Endothelial cell of umbilical vein (primary cell): ENCODE data around the gene STX4. TPM values are rescaled to one million over a fixed set of nuclear protein-coding genes. Genes with fewer than 3 reads are reported as not detected.

ENCODE experiments used
- BruUV-seq: library from RNA; stranded (reverse); fragments of 400-500 nt; replicated peaks from 2 replicates; lab custom pipeline; 2021; lab: Mats Ljungman, UMichigan
- CTCF ChIA-PET: fragments of 300-600, 350-600 bp; sonication (Branson Sonifier 250); formaldehyde crosslinking; loops from one replicate; lab custom pipeline; 2021; ENCODE audit warnings: antibody characterized with exemption, inconsistent platforms; lab: Charles Lee
- POLR2A ChIA-PET: fragments of 300-600, 350-600 bp; sonication (Branson Sonifier 250); formaldehyde crosslinking; loops from one replicate; lab custom pipeline; 2021; ENCODE audit warnings: antibody characterized with exemption, inconsistent platforms; lab: Charles Lee
- DNase-seq: peaks from one replicate; pipeline ENCODE4 v3.0.0-alpha.2; 2011; ENCODE audit warnings: low read depth, low spot score
- FAIRE-seq: peaks from 2 replicates; lab custom pipeline; 2011; peaks lifted over from hg19 to GRCh38; lab: Jason Lieb, UNC
- H2AFZ ChIP-seq: 2 replicates; pipeline ENCODE4 v1.6.0; 2012; ENCODE audit warnings: low read depth, low read length, control low read depth, inconsistent platforms
- H3K27ac ChIP-seq: 2 replicates; pipeline ENCODE4 v1.5.1; 2011; ENCODE audit warnings: low read depth, mild to moderate bottlenecking, control low read depth, low read length, moderate library complexity; ENCODE audit not compliant: insufficient read depth
- H3K27me3 ChIP-seq, 2 experiments: 2 replicates each; pipeline versions ENCODE4 v1.6.0 to v1.6.1; 2011; ENCODE audit warnings: low read length in 2 of 2, mixed read lengths in 1 of 2; ENCODE audit not compliant: control insufficient read depth in 2 of 2, insufficient read depth in 2 of 2
- H3K36me3 ChIP-seq, 2 experiments: 2 replicates in 1 of 2; 3 replicates in 1 of 2; pipeline ENCODE4 v1.5.1; 2011; ENCODE audit warnings: low read length in 2 of 2, mild to moderate bottlenecking in 1 of 2, moderate library complexity in 1 of 2; ENCODE audit not compliant: control insufficient read depth in 2 of 2, insufficient read depth in 2 of 2; ENCODE audit errors: extremely low read depth in 1 of 2
- H3K4me1 ChIP-seq: 3 replicates; pipeline ENCODE4 v1.5.1; 2011; ENCODE audit warnings: mild to moderate bottlenecking, low read length; ENCODE audit not compliant: control insufficient read depth, insufficient read depth; ENCODE audit errors: extremely low read depth
- H3K4me2 ChIP-seq: 2 replicates; pipeline ENCODE4 v1.6.1; 2011; ENCODE audit warnings: low read length, control low read depth, mixed read lengths; ENCODE audit not compliant: insufficient read depth
- H3K4me3 ChIP-seq, 3 experiments: fragments of 200-600 bp in 1 of 3; sonication (generic), shearing (Covaris generic) in 1 of 3; replicated peaks in 1 of 3; 2 replicates each; pipeline ENCODE4 v1.5.1; 2011 to 2016; ENCODE audit warnings: control low read depth in 3 of 3, low read length in 3 of 3, mild to moderate bottlenecking in 2 of 3, inconsistent platforms in 1 of 3, low read depth in 1 of 3, moderate library complexity in 1 of 3; ENCODE audit not compliant: insufficient read depth in 1 of 3
- H3K79me2 ChIP-seq: 2 replicates; pipeline ENCODE4 v1.6.0; 2012; ENCODE audit warnings: low read length, inconsistent platforms; ENCODE audit not compliant: control insufficient read depth, insufficient read depth
- H3K9ac ChIP-seq: replicated peaks from 2 replicates; pipeline ENCODE3; 2011; ENCODE audit warnings: low read length, control low read depth; ENCODE audit not compliant: insufficient read depth; ENCODE audit errors: extremely low read depth
- H3K9me1 ChIP-seq: replicated peaks from 3 replicates; pipeline ENCODE4 v1.6.0; 2011; ENCODE audit warnings: mild to moderate bottlenecking, low read length; ENCODE audit not compliant: control insufficient read depth, insufficient read depth; ENCODE audit errors: extremely low read depth
- H3K9me3 ChIP-seq: replicated peaks from 2 replicates; pipeline ENCODE4 v1.5.1; 2012; ENCODE audit warnings: low read length, inconsistent platforms; ENCODE audit not compliant: control insufficient read depth, insufficient read depth
- H4K20me1 ChIP-seq: replicated peaks from 2 replicates; pipeline ENCODE3; 2011; ENCODE audit warnings: mild to moderate bottlenecking, low read length; ENCODE audit not compliant: control insufficient read depth, insufficient read depth; ENCODE audit errors: extremely low read depth
- CTCF ChIP-seq, 2 donors: IDR thresholded peaks; 1 replicate in 1 of 2; 2 replicates in 1 of 2; pipeline ENCODE4 v1.5.1; 2011; ENCODE audit warnings: low read length in 2 of 2, mild to moderate bottlenecking in 2 of 2, moderate library complexity in 2 of 2, control low read depth in 1 of 2, inconsistent platforms in 1 of 2, low read depth in 1 of 2; ENCODE audit not compliant: insufficient read depth in 1 of 2; ENCODE audit errors: extremely low read depth in 1 of 2
- EZH2 ChIP-seq: IDR thresholded peaks from 2 replicates; pipeline ENCODE4 v1.6.1; 2012; ENCODE audit warnings: borderline replicate concordance, low read depth, mild to moderate bottlenecking, moderate library complexity, low read length, inconsistent platforms; ENCODE audit not compliant: severe bottlenecking
- FOS ChIP-seq: IDR thresholded peaks from 2 replicates; pipeline ENCODE4 v1.6.1; 2011; ENCODE audit warnings: mild to moderate bottlenecking, low read length, moderate library complexity, borderline replicate concordance; ENCODE audit not compliant: insufficient read depth
- GATA2 ChIP-seq: IDR thresholded peaks from 2 replicates; pipeline ENCODE4 v1.7.0; 2011; ENCODE audit warnings: low read depth, mild to moderate bottlenecking, moderate library complexity, mixed read lengths, low read length; ENCODE audit not compliant: insufficient read length, insufficient read depth
- JUN ChIP-seq: IDR thresholded peaks from 2 replicates; pipeline ENCODE4 v1.6.1; 2011; ENCODE audit warnings: borderline replicate concordance, low read depth; ENCODE audit not compliant: insufficient read length, insufficient read depth
- MAX ChIP-seq: IDR thresholded peaks from 2 replicates; pipeline ENCODE4 v1.6.1; 2011; ENCODE audit not compliant: insufficient read depth, insufficient read length
- MYC ChIP-seq: IDR thresholded peaks from one replicate; pipeline ENCODE4 v1.6.1; 2011; ENCODE audit warnings: mild to moderate bottlenecking, low read depth, low read length
- POLR2A ChIP-seq: IDR thresholded peaks from 2 replicates; pipeline ENCODE4 v1.6.1; 2012; ENCODE audit warnings: low read depth, mild to moderate bottlenecking, control low read depth, low read length
- POLR2AphosphoS5 ChIP-seq: IDR thresholded peaks from 2 replicates; pipeline ENCODE4 v1.6.1; 2012; ENCODE audit warnings: low read depth, mild to moderate bottlenecking, control low read depth, low read length, moderate library complexity; ENCODE audit not compliant: insufficient read depth
- dilution Hi-C: fragments of 300-500 bp; cut with MboI; formaldehyde crosslinking; loops from one replicate; pipeline ENCODE4 v1.15.0; 2019; ENCODE audit warnings: low sequenced_read_pairs; ENCODE audit not compliant: extremely low pct_ligation_motif_present
- intact Hi-C: fragments of 100-400 bp; cut with micrococcal nuclease; formaldehyde crosslinking; loops from one replicate; pipeline ENCODE4 v1.10.0; 2022
- polyA plus RNA-seq, 4 experiments: library from polyadenylated mRNA; depleted of rRNA in 3 of 4; stranded (reverse) in 3 of 4; unstranded in 1 of 4; fragments of >200 nt; gene quantifications; 2 replicates each; pipeline versions ENCODE4 v1.2.1 to v1.2.3, GENCODE V29; 2011 to 2012; ENCODE audit warnings: missing spikeins in 1 of 4
- total RNA-seq: library from RNA; stranded (reverse); gene quantifications from 2 replicates; pipeline ENCODE4 v1.2.3, GENCODE V29; 2021

The STX4 gene
- total and polyA plus RNA-seq, 2 donors (not counting 3 experiments of a cell fraction or from before 2014, with no cell fraction given) = 49.5 to 65.2 TPM

GRCh38 chr16:31043898-31044481 lies 10.6 kb downstream of the STX4 start:
- DNase-seq = no peak
- Histone ChIP-seq H3K4me1 (no peaks in the 10 kb centered on the region), H4K20me1 (no peaks in the 10 kb centered on the region), H3K27ac (no peak overlapping the region), H2AFZ (no peak overlapping the region), H3K9ac (no peak overlapping the region), H3K4me2 (no peak overlapping the region), H3K79me2 (no peaks in the 10 kb centered on the region), H3K4me3 (no peak overlapping the region), H3K9me1 (no peaks in the 10 kb centered on the region), H3K36me3 (peaks cover 0 to 19% of the 10 kb centered on the region in 2 experiments), H3K27me3 (no peaks in the 10 kb centered on the region), H3K9me3 (no peaks in the 10 kb centered on the region)
- intact Hi-C loops (no loop called here), dilution Hi-C loops (no loop called here)
- TF ChIP-seq GATA2 = no peak
- TF ChIP-seq FOS = no peak
- no peak for TF ChIP-seq POLR2AphosphoS5
- no peak for TF ChIP-seq MYC
- no peak for TF ChIP-seq POLR2A
- no peak for TF ChIP-seq CTCF (IDR thresholded peaks at IDR 0.05; ENCODE audit: extremely low read depth in 1 of 2, insufficient read depth in 1 of 2, low read depth in 1 of 2, low read length in 2 of 2)
- no peak for TF ChIP-seq EZH2
- no peak for TF ChIP-seq JUN
- TF ChIP-seq MAX = no peak
- ChIA-PET CTCF (no interaction called here), POLR2A (no interaction called here)
- FAIRE-seq = no peak
- no TSS peak for BruUV-seq
